Measurements from ENCODE around the gene GGA3.
"Not testable (repeated sequence)": the region's sequence is repeated elsewhere in the genome, so short reads cannot be mapped to it uniquely, and the experiment has no call there.

The GGA3 gene

DNA sequence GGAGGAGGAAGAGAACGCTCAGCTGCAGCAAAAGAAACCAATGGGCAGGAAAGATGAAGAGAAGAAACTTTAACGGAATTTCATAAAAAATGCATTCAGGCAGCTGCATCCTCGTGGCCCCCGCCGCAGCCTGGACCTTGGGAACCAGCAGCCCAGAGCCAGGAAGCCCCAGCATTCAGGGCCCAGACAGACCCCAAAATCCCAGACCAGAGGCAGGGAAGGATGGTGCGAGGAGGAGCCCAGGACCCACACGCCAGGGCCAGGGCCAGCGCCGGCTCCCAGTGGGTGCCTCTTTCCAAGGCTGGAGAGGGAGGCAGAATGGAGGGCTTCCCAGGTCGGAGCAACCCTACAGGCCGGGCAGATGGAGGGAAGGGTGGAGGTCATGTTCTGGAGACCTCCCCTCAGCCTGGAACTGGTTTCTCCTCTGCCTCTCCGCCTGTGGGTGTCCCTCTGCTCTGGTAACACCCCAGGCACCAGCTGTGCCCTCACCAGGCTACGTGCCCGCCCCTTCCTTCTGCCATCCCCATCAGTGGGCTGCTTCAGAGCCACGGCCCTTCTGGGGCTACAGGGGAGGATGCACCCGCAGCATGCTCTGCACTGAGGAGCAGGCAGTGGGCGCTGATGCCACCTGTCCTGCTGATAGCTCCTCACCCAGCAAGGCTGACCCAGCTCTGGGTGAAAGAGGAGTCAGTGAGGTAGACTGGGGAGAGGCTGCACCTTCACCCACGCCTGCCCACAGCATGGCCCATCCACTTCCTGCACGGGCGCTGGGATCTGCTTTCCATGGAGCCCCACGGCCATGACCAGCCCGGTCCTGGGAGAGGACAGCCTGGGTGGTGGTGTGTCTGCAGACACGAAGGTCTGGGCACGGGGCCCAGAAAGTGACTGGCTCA, 10.8 kb upstream of the GGA3 start:
- DNase-seq, result no peak

DNA sequence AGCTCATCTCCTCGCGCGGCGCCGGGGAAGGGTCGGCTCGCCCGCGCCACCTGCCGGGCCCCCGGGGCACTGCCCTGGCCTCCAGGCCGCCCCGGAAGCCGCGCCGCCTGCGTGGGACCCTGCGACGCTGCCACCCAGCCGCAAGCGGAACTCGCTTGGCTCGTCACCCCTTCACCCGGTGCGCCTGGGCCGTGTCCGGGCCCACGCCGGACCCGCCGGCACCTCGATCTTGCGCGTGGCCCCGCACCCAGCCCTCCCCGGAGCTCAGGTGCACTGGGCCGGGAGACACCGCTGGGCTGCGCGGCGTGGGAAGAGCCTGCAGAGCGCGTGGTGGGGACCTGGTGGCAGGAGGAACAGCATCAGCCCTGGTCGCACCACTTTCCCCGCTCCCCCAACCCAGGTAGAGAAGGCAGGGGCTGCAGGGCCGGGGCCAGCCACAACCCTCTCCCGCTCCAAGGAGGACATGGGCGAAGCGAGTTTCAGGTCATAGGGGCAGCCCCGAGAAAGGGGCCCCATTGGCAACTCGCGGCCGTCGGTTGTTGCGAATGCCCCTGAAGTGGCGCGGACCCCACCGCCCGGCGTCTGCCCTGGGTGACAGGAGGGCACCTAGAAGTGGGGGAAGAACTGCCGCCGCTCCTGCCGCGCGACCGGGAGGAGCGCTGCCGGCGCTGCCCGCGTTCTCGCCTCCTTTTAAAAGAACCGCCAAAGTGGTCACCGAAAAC, 10.0 kb upstream of the GGA3 start:
- DNase-seq, result peak; percentile 90

DNA sequence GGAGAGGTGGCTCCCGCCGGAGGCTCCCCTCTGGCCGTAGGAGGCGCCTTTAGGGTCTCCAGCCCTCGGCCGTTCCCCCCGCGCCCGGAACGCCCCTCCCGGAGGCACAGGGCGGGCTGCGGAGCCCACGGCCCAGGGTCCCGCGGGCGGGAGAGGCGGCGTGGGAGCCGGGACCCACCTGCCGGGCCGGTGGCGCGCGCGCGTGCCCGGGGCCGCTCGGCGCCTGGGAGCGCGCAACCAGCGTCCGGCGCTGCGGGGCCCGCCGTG, 9.5 kb upstream of the GGA3 start, which contains the start of gene MIF4GD:
TSS of gene MIF4GD (minus strand) at position 266 of the 267 bp plus-strand sequence. CDS start 1,036 bp downstream, outside the sequence.
- DNase-seq, result no peak

DNA sequence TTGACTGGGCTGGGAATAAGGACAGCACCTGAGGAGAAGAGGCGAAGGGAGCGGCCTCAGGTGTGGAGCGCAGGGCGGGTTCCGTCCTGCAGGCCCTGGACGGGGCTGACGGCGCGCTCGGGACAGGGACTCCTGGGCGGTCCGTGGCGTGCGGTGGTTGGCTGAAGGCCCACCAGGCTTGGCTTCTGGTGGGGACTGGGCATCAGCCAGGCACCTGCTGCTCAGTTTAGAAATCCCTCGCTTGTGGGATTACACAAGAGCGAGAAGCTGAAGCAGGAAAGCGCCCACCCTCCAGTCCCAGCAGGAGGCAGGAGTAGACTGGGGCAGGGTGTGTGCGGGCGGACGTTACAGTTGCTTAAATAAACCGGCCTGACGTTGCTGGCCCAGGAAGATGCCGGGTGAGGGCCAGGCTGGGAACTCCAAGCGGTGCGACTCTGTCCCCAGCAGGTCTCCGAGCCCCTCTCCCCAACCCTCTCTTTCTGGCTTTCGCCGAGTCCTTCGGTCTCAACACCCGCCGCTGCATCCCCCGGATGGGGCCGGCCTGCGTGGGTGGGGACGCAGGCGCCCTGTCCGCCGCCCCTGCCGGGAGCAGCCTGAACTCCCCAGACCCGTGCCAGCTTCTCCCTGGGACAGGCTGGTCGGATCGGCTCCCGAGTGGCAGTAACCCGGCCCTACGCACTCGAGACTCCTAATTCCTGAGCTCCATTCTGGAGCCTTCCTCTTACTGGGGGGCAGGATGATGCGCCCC, 9.0 kb upstream of the GGA3 start:
- peak; percentile 52 for DNase-seq

DNA sequence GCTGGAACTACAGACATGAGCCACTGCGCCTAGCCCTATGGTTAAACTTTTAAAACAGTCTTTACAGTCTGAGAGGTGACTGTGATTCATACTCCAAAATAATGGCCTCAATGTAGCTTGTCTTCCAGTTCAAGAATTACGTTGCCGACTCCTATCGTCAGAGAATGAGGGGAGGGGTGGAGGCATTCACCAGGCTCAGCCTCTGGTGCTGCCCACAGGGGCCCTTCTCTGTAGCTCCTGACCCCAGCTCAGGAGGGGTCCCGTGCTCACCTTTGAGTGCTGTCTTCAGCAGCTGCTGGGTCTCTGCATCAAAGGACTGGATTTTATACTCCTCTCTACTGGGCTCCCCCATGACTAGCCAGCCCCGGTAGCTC, 8.4 kb upstream of the GGA3 start:
- DNase-seq, result no peak

DNA sequence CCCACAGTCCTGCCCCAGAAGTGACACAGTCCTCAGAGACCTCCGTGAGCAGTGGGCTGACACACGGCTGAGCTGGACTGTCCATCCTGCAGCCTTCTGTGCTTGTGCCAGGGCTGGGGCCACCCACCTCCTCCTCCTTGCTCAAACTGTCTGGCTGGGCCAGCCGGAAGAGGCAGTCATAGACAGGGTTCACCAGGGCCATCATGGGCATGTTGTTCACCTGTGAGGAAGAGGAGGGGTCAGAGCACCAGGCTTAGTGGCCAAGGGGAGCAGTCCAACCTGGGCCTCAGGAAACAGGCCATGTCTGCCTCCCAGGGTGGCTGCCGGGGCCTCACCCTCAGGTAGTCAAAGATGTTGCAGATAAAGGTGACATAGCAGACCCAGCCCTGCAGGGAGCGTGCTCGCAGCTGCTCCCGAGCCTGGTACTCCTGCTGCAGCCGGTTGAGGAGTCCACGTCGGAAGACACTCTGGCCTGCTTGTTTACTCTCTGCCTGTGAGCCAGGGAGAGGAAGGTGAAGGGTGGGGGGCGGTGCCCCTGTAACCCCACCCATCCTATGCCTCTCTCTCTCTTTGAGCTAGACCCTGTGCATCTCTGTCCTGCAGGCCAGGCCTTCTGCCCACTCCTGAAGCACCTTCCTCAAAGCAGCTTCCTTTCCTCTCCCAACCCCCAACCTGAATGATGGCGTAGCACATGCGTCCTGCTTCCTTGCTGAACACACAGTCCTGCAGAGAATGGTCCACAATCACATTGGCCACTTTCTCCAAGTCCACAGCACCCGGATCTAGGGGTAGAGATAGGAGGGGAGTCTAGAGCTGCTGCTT, 6.2 kb upstream of the GGA3 start:
- no peak for DNase-seq

DNA sequence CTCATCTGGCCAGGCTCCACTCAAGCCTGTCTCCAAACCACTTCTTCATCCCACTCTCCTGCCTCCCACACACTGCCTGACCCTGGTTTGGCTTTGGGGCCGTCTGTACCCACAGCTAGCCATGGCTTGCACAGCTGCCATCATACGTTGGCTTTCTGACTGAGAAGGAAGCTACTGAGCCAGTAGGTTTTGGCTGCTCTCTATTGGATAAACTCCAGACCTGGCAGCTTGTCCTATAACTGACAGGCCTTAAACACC, 5.7 kb upstream of the GGA3 start:
- no peak for DNase-seq

DNA sequence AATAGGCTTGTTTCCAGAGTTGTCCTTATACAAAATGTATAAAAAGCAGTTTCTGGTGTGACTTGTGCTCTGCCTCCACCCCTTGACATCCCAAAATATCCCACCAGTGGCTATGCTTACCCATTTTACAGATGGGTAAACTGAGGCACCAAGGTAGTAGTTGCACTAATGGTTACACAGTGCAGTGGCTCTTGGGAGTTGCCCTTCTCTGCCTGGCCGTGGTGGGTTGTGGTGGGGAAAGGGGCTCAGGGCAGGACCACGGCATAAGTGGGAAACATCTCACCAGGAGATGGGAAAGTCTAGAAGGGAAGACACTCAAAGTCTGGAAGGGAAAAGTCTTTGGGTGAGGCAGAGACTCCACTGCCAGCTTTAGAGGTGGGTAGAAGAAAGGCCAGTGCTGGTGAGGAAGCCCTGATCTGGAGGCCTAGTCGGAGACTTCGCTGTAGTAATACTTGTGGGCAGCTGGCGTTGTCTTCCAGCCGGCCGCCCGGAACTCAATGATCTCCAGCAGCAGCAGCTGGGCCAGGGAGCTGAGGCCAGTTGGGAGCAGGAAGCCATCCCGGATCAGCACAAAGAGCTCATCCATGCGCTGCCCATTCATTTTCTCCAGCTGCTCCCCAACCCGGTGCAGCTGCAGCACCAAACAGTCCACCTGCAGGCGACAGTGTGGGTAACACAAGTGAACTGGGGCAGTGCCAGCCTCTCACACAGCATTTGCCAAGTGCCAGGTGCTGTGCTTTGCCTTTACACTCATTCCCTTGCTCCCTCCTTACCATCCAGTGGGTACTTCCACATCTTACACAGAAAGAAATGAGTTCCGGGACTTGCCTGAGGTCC, 5.1 kb upstream of the GGA3 start:
- no peak for DNase-seq

DNA sequence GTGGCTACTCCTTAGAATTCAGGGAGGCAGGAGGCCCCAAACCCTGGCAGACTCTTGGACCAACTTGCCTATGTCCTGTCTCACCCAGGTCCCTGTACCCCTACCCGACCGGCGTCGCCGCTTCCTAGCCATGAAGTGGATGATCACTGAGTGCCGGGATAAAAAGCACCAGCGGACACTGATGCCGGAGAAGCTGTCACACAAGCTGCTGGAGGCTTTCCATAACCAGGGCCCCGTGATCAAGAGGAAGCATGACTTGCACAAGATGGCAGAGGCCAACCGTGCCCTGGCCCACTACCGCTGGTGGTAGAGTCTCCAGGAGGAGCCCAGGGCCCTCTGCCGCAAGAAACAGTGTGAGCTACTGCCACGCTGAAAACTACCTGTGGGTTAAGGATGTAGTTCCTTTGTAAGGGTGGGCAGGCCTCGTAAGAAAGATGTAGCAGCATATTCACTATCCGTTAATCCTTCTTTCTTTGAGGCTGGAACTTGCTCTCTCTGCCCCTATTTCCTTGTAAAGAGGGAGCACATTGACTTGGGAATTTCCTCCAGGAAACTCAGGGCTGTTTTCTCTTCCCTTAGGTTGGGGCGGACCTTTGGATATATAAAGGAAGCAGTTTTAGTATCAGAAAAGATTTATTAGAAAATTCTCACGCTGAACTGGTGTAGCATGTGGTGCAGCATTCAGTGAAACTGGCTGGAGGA, 4.4 kb upstream of the GGA3 start:
- no peak for DNase-seq

DNA sequence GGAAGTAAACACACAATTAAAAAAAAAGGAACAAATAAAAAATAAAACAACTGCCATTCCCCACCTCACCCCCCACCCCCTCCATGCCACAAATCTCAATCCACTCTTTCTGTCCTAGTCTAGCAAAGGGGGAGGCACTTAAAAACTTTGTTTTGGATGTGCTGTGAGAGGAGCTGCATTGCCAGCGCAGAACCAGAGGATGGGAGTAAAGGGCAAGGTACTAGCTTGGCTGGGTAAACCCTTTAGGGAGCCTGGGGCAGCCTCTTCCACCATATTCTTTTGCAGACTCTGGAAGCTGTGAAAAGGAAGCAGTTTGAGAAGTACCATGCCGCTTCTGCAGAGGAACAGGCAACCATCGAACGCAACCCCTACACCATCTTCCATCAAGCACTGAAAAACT, 1.6 kb upstream of the GGA3 start:
- DNase-seq, result no peak

GRCh38 chr17:75262112-75262606, 753 bp upstream of the GGA3 start:
- DNase-seq, result no peak

DNA sequence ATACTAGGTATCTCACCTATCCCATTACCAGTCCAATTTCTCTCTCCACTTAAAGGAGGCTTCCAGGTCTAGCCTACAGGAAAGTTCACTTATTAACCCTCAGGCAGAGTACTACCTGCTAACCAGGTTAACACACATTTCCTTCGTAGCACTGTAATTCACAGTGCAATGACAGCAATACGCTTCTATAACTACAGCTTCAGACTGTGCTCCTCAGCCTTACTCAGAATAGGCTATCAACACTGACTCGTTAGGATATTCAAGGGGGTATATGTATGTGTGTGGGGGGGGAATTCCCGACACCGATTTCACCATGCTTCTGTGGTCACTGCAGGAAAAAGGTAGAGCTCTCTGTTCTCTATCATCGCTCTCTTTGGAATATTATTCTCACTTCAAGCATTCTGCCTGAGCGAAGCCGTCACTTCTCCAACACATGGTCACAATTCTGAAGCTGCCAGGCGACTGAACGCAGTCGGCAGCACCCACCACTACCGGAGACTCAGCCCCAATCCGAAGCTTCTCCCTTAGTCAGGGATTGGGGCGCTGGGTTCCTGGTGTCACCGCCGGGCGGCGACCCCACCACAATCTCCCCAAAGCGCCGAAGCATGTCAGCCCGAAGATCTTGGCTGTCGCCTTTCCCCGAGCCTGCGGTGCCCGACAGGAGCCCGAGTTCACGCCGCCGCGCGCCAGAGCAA, 618 bp downstream of the GGA3 start:
- DNase-seq, result peak; percentile 68

GRCh38 chr17:75257228-75257627, 4.2 kb downstream of the GGA3 start:
- DNase-seq, result not testable (repeated sequence)

DNA sequence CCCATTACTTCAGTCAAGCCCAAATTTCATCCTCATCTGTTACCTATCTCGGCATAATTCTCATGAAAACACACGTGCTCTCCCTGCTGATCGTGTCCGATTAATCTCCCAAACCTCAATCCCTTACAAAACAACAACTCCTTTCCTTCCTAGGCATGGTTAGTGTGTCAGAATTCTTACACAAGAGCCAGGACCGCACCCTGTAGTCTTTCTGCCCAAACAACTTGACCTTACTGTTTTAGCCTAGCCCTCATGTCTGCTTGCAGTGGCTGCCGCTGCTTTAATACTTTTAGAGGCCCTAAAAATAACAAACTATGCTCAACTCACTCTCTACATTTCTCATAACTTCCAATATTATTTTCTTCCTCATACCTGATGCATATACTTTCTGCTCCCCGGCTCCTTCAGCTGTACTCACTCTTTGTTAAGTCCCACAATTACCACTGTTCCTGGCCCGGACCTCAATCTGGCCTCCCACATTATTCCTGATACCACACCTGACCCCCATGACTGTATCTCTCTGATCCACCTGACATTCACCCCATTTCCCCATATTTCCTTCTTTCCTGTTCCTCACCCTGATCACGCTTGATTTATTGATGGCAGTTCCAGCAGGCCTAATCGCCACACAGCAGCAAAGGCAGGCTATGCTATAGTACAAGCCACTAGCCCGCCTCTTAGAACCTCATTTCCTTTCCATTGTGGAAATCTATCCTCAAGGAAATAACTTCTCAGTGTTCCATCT, 5.3 kb downstream of the GGA3 start:
- DNase-seq, result not testable (repeated sequence)

- DNase-seq, result no peak
These were observed 9.2 kb downstream of the GGA3 start for GRCh38 chr17:75252039-75252816.

DNA sequence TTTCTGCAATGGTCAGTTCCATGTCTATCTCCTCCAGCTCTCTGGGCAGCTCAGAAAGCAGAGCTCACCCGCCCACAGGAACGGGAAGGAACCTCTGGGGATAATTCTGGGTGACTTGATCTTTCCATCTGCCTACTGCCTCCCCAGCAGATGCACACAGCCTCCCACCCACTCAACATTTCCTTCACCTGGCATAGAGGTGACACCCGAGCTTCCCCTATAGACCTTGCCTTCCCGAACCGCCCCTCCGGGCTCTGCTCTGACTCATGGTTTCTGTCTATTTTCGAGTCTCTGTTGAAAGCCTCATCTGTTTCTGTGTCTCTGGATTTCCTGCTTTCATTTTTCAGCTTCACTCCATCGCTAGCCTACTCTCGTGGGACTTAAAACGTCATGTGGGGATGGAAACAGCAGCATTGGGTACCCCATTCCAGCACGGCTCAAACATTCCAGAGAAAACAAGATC, 11.4 kb downstream of the GGA3 start:
- peak; percentile 58 for DNase-seq

GRCh38 chr17:75249564-75249963, 11.8 kb downstream of the GGA3 start:
- no peak for DNase-seq

DNA sequence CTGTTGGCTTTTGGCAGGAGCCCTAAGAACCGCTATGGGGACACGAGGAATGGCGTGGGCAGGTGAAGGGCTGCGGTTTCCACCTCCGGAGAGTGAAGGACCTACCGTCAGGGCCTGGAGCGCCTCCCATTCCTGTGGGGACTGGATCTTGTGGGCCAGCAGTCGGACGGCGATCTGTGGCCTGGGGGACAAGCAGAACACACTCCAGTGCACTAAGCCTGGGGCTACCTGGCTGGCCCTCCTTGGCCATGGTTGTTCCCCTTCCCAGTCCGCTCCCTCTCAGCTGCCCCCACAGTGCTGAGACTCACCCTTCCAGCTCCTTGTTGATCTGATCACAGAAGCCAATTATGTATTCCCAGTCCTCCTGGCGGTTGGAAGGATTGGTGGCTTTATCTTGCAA, 15.0 kb downstream of the GGA3 start:
- no peak for DNase-seq

GRCh38 chr17:75245011-75245410, 16.4 kb downstream of the GGA3 start:
- no peak for DNase-seq

Data from CD4-positive, alpha-beta T cell treated with Interleukin-10 for 1 hour (primary cell).